Panc1 (cell line): Measurements from ENCODE around the gene RBM48.

Experiments used
- POLR2AphosphoS5 ChIP-seq: IDR thresholded peaks from 2 replicates; pipeline ENCODE4 v1.6.1; 2012; ENCODE audit warnings: mild to moderate bottlenecking, low read depth, low read length, moderate library complexity
- SIN3A ChIP-seq: IDR thresholded peaks from 2 replicates; pipeline ENCODE4 v1.6.1; 2012; ENCODE audit warnings: low read depth, mild to moderate bottlenecking, low read length, moderate library complexity, borderline replicate concordance; ENCODE audit not compliant: insufficient read depth
- TF ChIP-seq, protein P1 (sequence below): fragments of 450-650 bp; IDR thresholded peaks from 2 replicates; pipeline ENCODE4 v1.5.1; 2017; ENCODE audit warnings: mild to moderate bottlenecking
- TF ChIP-seq, protein P2 (sequence below), 2 experiments: IDR thresholded peaks; 2 replicates each; pipeline ENCODE4 v1.6.1; 2011 to 2012; ENCODE audit warnings: low read depth in 2 of 2, control low read depth in 1 of 2, low read length in 1 of 2, mild to moderate bottlenecking in 1 of 2, moderate library complexity in 1 of 2; ENCODE audit not compliant: insufficient read depth in 1 of 2

DNA sequence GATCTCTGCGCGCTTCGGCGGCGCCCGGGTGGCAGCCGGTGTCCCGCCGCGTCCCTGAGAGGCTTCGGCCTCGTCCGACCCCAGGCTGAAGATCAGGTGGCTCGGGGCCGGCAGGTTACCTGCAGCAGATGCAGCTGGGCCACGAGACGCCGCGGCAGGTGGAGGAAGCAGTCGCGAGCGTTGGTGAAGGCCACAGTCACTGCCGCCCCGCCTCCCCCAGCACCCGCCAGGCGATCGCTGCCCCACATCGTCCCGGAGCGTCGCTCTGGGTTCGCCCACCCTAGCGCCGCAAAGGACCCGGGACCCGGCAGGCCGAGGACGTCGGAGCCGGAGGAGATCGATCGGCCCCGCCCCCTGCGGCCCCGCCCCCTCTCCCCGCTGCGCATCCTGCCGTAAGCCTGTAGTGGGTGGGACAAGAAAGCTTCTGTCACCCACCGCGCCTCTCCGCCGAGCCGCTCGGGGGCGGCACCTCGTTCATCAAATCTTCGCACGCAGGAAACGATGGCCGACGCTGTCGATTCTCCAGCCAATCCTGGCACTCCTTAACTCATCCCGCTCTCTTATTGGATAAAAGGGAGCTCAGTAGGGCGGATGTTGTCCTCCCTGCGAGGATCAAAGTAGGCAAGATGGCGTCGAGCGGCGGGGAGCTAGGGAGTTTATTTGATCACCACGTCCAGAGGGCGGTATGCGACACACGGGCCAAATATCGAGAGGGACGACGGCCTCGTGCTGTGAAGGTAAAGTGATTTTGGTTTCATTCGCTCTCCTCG, at the start of gene RBM48, which contains the start of gene PEX1:
- TF ChIP-seq, protein P1, sequence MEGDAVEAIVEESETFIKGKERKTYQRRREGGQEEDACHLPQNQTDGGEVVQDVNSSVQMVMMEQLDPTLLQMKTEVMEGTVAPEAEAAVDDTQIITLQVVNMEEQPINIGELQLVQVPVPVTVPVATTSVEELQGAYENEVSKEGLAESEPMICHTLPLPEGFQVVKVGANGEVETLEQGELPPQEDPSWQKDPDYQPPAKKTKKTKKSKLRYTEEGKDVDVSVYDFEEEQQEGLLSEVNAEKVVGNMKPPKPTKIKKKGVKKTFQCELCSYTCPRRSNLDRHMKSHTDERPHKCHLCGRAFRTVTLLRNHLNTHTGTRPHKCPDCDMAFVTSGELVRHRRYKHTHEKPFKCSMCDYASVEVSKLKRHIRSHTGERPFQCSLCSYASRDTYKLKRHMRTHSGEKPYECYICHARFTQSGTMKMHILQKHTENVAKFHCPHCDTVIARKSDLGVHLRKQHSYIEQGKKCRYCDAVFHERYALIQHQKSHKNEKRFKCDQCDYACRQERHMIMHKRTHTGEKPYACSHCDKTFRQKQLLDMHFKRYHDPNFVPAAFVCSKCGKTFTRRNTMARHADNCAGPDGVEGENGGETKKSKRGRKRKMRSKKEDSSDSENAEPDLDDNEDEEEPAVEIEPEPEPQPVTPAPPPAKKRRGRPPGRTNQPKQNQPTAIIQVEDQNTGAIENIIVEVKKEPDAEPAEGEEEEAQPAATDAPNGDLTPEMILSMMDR = peak; percentile 83
- peak; percentile 59 for TF ChIP-seq POLR2AphosphoS5
- TF ChIP-seq, protein P2, sequence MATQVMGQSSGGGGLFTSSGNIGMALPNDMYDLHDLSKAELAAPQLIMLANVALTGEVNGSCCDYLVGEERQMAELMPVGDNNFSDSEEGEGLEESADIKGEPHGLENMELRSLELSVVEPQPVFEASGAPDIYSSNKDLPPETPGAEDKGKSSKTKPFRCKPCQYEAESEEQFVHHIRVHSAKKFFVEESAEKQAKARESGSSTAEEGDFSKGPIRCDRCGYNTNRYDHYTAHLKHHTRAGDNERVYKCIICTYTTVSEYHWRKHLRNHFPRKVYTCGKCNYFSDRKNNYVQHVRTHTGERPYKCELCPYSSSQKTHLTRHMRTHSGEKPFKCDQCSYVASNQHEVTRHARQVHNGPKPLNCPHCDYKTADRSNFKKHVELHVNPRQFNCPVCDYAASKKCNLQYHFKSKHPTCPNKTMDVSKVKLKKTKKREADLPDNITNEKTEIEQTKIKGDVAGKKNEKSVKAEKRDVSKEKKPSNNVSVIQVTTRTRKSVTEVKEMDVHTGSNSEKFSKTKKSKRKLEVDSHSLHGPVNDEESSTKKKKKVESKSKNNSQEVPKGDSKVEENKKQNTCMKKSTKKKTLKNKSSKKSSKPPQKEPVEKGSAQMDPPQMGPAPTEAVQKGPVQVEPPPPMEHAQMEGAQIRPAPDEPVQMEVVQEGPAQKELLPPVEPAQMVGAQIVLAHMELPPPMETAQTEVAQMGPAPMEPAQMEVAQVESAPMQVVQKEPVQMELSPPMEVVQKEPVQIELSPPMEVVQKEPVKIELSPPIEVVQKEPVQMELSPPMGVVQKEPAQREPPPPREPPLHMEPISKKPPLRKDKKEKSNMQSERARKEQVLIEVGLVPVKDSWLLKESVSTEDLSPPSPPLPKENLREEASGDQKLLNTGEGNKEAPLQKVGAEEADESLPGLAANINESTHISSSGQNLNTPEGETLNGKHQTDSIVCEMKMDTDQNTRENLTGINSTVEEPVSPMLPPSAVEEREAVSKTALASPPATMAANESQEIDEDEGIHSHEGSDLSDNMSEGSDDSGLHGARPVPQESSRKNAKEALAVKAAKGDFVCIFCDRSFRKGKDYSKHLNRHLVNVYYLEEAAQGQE (IDR thresholded peaks at IDR 0.05; ENCODE audit: insufficient read depth in 1 of 2, low read depth in 2 of 2, low read length in 1 of 2) = no peak
- no peak for TF ChIP-seq SIN3A
